ENCODE data around the gene ADGRE2.

The ADGRE2 gene

GRCh38 chr19:14731200-14731599 is 47.2 kb downstream of the ADGRE2 start:
- DNase-seq, result no peak

GRCh38 chr19:14728595-14728994 is 49.8 kb downstream of the ADGRE2 start:
- no peak for DNase-seq

GRCh38 chr19:14722127-14722526 is 56.2 kb downstream of the ADGRE2 start:
- no peak for DNase-seq

GRCh38 chr19:14719162-14719561 is 59.2 kb downstream of the ADGRE2 start:
- no peak for DNase-seq

- no peak for DNase-seq
These were observed 59.7 kb downstream of the ADGRE2 start for GRCh38 chr19:14718522-14719116.

GRCh38 chr19:14715841-14716240 is 62.5 kb downstream of the ADGRE2 start:
- DNase-seq, result no peak

GRCh38 chr19:14704450-14704849 is 73.9 kb downstream of the ADGRE2 start:
- DNase-seq, result no peak

GRCh38 chr19:14703833-14704232 is 74.5 kb downstream of the ADGRE2 start:
- DNase-seq, result no peak

- DNase-seq, result no peak
These were observed 77.5 kb downstream of the ADGRE2 start for GRCh38 chr19:14700711-14701375.

- DNase-seq, result no peak
These were observed 78.7 kb downstream of the ADGRE2 start for GRCh38 chr19:14699641-14700040.

- no peak for DNase-seq
These were observed 82.9 kb downstream of the ADGRE2 start for GRCh38 chr19:14695471-14695870.

- no peak for DNase-seq
These were observed 83.6 kb downstream of the ADGRE2 start for GRCh38 chr19:14694641-14695266.

- peak; percentile 99 for DNase-seq
These were observed 88.5 kb downstream of the ADGRE2 start, which contains the start of gene ZNF333 for GRCh38 chr19:14689598-14690503. Gene ZNF333 (plus strand): TSS chr19:14690048. CDS start chr19:14693492, 3,444 bp downstream.

- DNase-seq, result peak; percentile 45
These were observed 91.9 kb downstream of the ADGRE2 start for GRCh38 chr19:14686411-14686810.

- DNase-seq, result no peak
These were observed 94.9 kb downstream of the ADGRE2 start for GRCh38 chr19:14683439-14683838.

Measured in activated CD4-positive, alpha-beta T cell treated with anti-CD3 and anti-CD28 coated beads, Interleukin-2, Interleukin-6, amounts not matched to agents 100 ng/mL and 50 ng/mL, durations not matched to agents 16 hours and 8 hours (primary cell).